ENCODE measurements around the gene ELAVL4. TPM values are rescaled to one million over a fixed set of nuclear protein-coding genes. Genes with fewer than 3 reads are reported as not detected.
"Not testable (repeated sequence)": the region's sequence is repeated elsewhere in the genome, so short reads cannot be mapped to it uniquely, and the experiment has no call there.

ELAVL4 gene
- total RNA-seq, 1 donor from 2014 or later: not detected

DNA sequence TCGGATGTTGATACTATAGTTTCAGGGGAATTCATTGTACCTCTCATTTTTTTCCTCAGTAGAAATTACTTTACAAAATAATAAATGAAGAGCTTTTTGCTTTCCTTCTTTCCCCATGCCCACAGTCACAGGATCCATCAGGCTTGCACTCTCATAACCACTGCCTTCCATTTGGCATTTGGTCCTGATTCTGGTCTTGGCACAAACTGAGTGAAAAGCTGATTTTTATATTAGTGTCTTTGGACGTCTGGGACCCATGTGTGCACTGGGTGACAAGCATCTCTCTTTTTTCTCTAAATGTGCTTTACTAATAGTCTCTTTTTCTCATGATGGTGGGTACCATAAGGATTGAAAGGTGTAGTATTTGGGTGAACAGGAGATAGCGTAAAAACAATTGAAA is 2.8 kb downstream of the ELAVL4 start:
- intact Hi-C loops (cut with micrococcal nuclease): no loop called here
- DNase-seq (no peak), ATAC-seq (no peak)

- intact Hi-C loops (cut with micrococcal nuclease): no loop called here
- ATAC-seq: no peak
- DNase-seq: no peak
These were observed 3.5 kb downstream of the ELAVL4 start for GRCh38 chr1:50112193-50112592.

- no peak for ATAC-seq
- intact Hi-C loops (cut with micrococcal nuclease): no loop called here
- DNase-seq: no peak
These were observed 14.4 kb downstream of the ELAVL4 start for GRCh38 chr1:50123071-50123470.

- ATAC-seq (no peak), DNase-seq (no peak)
- intact Hi-C loops (cut with micrococcal nuclease): no loop called here
These were observed 18.4 kb downstream of the ELAVL4 start for GRCh38 chr1:50126927-50127715.

- no peak for ATAC-seq
- intact Hi-C loops (cut with micrococcal nuclease): no loop called here
These were observed 20.5 kb downstream of the ELAVL4 start for GRCh38 chr1:50129201-50129600.

GRCh38 chr1:50132347-50132894 is 23.7 kb downstream of the ELAVL4 start:
- DNase-seq: no peak
- ATAC-seq: no peak
- intact Hi-C loops (cut with micrococcal nuclease): no loop called here

More at GRCh38 chr1:50129201-50129600, 20.5 kb downstream of the ELAVL4 start:
- no peak for DNase-seq

- intact Hi-C loops (cut with micrococcal nuclease): no loop called here
- ATAC-seq (no peak), DNase-seq (no peak)
These were observed 27.0 kb downstream of the ELAVL4 start for GRCh38 chr1:50135716-50136115.

GRCh38 chr1:50139339-50140181 is 30.8 kb downstream of the ELAVL4 start:
- ATAC-seq (no peak), DNase-seq (no peak)
- intact Hi-C loops (cut with micrococcal nuclease): no loop called here

- ATAC-seq: no peak
- intact Hi-C loops (cut with micrococcal nuclease): no loop called here
- DNase-seq: no peak
These were observed 31.4 kb downstream of the ELAVL4 start for GRCh38 chr1:50140182-50140447.

GRCh38 chr1:50147191-50147850 is 38.6 kb downstream of the ELAVL4 start:
- DNase-seq: no peak
- ATAC-seq: no peak
- intact Hi-C loops (cut with micrococcal nuclease): no loop called here

DNA sequence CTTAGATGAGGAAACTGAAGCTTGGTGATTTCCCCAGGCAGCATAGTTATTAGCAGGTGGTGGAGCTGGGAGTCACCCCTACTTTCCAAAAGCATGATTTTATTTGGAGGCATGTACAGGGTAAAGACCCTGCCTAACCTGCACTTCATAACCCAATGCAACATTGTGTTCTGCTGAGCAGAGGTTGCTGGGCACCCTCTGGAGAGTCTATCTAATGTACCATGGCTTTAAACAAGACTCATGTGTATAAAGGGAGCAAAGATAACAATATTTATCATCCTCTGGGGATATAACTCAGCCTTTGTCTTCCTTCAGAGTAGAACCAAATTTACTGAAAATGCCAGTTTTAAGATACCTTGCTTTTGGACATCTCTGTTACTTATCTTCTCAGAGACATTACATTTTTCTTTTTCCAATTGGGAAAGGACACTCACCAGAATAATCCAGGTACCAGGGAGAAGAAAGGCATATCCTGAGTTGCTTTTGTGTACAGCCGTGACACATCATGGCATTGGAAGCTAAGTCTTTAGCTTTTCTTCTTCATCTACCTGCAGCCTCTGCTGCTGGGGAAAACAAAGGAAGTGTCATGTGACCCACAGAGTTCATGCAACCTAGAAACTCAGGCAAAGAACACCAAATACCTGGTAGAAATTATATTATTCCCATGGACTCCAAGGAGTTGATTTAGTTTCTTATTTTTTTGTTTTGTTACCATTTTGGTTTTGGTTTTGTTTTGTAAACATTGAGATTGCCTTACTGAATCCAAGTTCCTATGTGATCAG is 39.6 kb downstream of the ELAVL4 start:
- no peak for ATAC-seq
- intact Hi-C loops (cut with micrococcal nuclease): no loop called here

DNA sequence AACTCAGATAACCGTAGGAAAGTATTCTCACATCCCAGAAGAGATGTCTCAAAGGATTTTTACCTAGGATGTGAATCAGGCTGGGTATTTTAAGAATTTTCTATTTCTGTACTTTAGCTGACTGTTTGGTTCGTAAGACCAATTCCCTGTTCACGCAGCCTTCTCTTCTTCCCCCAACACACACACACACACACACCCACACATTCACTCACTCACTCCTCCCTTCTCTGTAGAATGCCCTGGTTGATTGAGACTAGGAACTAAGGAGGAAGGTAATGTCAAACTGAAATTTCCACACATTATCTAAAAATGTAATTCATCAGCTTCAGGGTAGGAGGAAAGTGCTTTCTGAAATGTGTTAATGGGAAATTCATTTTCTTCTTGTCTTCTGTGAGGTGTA is 43.5 kb downstream of the ELAVL4 start:
- no peak for ATAC-seq
- intact Hi-C loops (cut with micrococcal nuclease): no loop called here

More for the DNA sequence above, 39.6 kb downstream of the ELAVL4 start:
- DNase-seq: no peak

GRCh38 chr1:50155541-50155940 is 46.8 kb downstream of the ELAVL4 start:
- DNase-seq (no peak), ATAC-seq (no peak)
- intact Hi-C loops (cut with micrococcal nuclease): no loop called here

More for the DNA sequence above, 43.5 kb downstream of the ELAVL4 start:
- DNase-seq: no peak

- no peak for ATAC-seq
- no peak for DNase-seq
- intact Hi-C loops (cut with micrococcal nuclease): no loop called here
These were observed 47.7 kb downstream of the ELAVL4 start for GRCh38 chr1:50156241-50157010.

- intact Hi-C loops (cut with micrococcal nuclease): no loop called here
- ATAC-seq (no peak), DNase-seq (no peak)
These were observed 48.7 kb downstream of the ELAVL4 start for GRCh38 chr1:50157306-50157941.

DNA sequence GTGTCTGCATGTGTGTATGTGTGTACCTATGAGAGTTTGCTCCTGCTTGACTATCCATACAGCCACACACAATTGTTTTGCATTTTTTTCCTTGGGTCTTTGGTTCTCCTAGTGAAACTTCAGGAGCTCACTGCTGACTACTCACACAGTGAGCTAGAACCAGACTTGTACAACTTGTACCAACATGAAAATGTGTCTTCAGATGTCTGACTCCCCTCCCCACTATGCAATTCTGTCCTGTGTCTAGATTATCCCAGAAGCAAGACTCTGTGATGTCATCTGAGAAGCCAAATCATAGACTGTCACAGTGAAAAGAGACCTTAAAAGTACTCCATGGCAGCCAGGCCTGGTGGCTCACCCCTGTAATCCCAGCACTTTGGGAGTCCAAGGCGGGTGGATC is 49.7 kb downstream of the ELAVL4 start:
- ATAC-seq: no peak
- intact Hi-C loops (cut with micrococcal nuclease): no loop called here
- no peak for DNase-seq

- ATAC-seq (no peak), DNase-seq (no peak)
- intact Hi-C loops (cut with micrococcal nuclease): no loop called here
These were observed 55.0 kb downstream of the ELAVL4 start for GRCh38 chr1:50163680-50164079.

DNA sequence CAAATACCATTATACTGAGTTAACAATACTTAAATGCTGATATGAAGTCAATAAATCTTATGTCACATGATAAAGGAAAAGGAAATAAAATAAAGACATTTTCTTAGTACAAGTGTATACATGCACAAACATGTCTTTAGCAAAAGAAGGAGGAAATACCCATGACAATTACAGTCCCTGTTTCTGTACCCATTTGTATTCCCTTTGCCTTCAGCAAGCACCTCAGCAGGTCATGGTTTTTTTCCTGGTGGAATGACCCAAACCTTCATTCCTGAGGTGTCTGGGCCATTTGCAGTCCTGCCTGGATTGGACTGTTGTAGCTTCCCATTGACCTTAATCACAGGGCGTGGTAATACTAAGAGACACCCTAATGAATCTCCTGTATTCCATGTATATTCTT is 57.6 kb downstream of the ELAVL4 start:
- ATAC-seq; intact Hi-C loops (cut with micrococcal nuclease); DNase-seq: not testable (repeated sequence)
